ENCODE measurements around the gene ADARB2.

- TF ChIP-seq LEF1 (IDR thresholded peaks at IDR 0.05; ENCODE audit: borderline replicate concordance), result no peak
- TF ChIP-seq NFRKB (IDR thresholded peaks at IDR 0.05), result no peak
- TF ChIP-seq FOXA1 (IDR thresholded peaks at IDR 0.05), result no peak
- no peak for TF ChIP-seq BHLHE40 (IDR thresholded peaks at IDR 0.05; ENCODE audit: borderline replicate concordance)
- TF ChIP-seq ARNT (IDR thresholded peaks at IDR 0.05), result no peak
- TF ChIP-seq SP1 (IDR thresholded peaks at IDR 0.05), result no peak
- TF ChIP-seq FOXM1 (IDR thresholded peaks at IDR 0.05; ENCODE audit: borderline replicate concordance), result no peak
- TF ChIP-seq FOXK2 (IDR thresholded peaks at IDR 0.05), result no peak
- TF ChIP-seq CTBP1 (IDR thresholded peaks at IDR 0.05; ENCODE audit: borderline replicate concordance), result no peak
- TF ChIP-seq ZNF384 (IDR thresholded peaks at IDR 0.05), result no peak
- no peak for TF ChIP-seq TARDBP (IDR thresholded peaks at IDR 0.05)
- TF ChIP-seq PKNOX1 (IDR thresholded peaks at IDR 0.05), result no peak
These were observed 192.4 kb downstream of the ADARB2 start for GRCh38 chr10:1544929-1545328.

Data from HEK293T (cell line).